K562 (cell line): ENCODE results near the gene SLC43A1. TPM values are rescaled to one million over a fixed set of nuclear protein-coding genes. Genes with fewer than 3 reads are reported as not detected.

Experiments
- ADNP ChIP-seq: fragments of 200-800 bp; sonication (Bioruptor generic); IDR thresholded peaks from 2 replicates; pipeline ENCODE4 v1.6.1; 2016; ENCODE audit warnings: missing genetic modification characterization, missing compliant biosample characterization
- BCOR ChIP-seq: fragments of 450-650 bp; IDR thresholded peaks from 2 replicates; pipeline ENCODE4 v1.6.1; 2016
- CHD1 ChIP-seq: fragments of 200-600 bp; sonication (generic); IDR thresholded peaks from one replicate; pipeline ENCODE4 v1.6.1; 2012; ENCODE audit warnings: mild to moderate bottlenecking, moderate library complexity, low read length, inconsistent platforms
- CREM ChIP-seq: IDR thresholded peaks from 2 replicates; pipeline ENCODE4 v1.6.1; 2014; ENCODE audit warnings: antibody characterized with exemption, low read depth
- HNRNPK ChIP-seq: fragments of 200-400 bp; formaldehyde crosslinking; IDR thresholded peaks from one replicate; pipeline ENCODE4 v1.6.1; 2018; ENCODE audit warnings: mild to moderate bottlenecking, low read depth, low read length; ENCODE audit not compliant: poor library complexity, severe bottlenecking
- MCM5 ChIP-seq: fragments of 450-650 bp; IDR thresholded peaks from 2 replicates; pipeline ENCODE4 v1.6.1; 2016; ENCODE audit warnings: low read depth
- NFYB ChIP-seq: IDR thresholded peaks from 2 replicates; pipeline ENCODE4 v1.6.1; 2011; ENCODE audit warnings: mild to moderate bottlenecking, moderate library complexity; ENCODE audit not compliant: insufficient read length; ENCODE audit errors: extremely low read depth
- PCBP2 ChIP-seq: fragments of 200-400 bp; formaldehyde crosslinking; IDR thresholded peaks from 2 replicates; pipeline ENCODE4 v1.6.1; 2018; ENCODE audit warnings: low read length, low read depth, mild to moderate bottlenecking, moderate library complexity; ENCODE audit not compliant: poor library complexity, severe bottlenecking
- PHF8 ChIP-seq: fragments of 200-600 bp; sonication (generic); IDR thresholded peaks from 2 replicates; pipeline ENCODE4 v1.6.1; 2012; ENCODE audit warnings: mixed run types, mild to moderate bottlenecking, inconsistent platforms, low read length, moderate library complexity, borderline replicate concordance
- RHOXF2B ChIP-seq: fragments of 250-450 bp; sonication (Bioruptor Pico); conservative IDR thresholded peaks from 2 replicates; pipeline ENCODE4 v1.5.1; 2021
- SMC3 ChIP-seq: conservative IDR thresholded peaks from 2 replicates; pipeline ENCODE4 v1.6.1; 2011; ENCODE audit warnings: low read depth, low read length, improper control_type of control experiment; ENCODE audit not compliant: insufficient read depth
- SRSF3 ChIP-seq: fragments of 200-400 bp; formaldehyde crosslinking; IDR thresholded peaks from 2 replicates; pipeline ENCODE4 v1.6.1; 2016; ENCODE audit warnings: mild to moderate bottlenecking, low read length, moderate library complexity; ENCODE audit not compliant: insufficient read depth
- VEZF1 ChIP-seq: fragments of 200-800 bp; sonication (Bioruptor generic); IDR thresholded peaks from 2 replicates; pipeline ENCODE4 v1.6.1; 2017; ENCODE audit warnings: missing genetic modification characterization, missing compliant biosample characterization
- ZBTB1 ChIP-seq: sonication (generic); formaldehyde crosslinking; IDR thresholded peaks from 2 replicates; pipeline ENCODE4 v1.8.1; 2023; ENCODE audit warnings: missing genetic modification reagents, low read depth, mild to moderate bottlenecking, borderline replicate concordance
- ZKSCAN3 ChIP-seq: fragments of 250-450 bp; sonication (Bioruptor Pico); IDR thresholded peaks from 2 replicates; pipeline ENCODE4 v1.4.0; 2020
- ZNF232 ChIP-seq: sonication (generic); formaldehyde crosslinking; IDR thresholded peaks from 2 replicates; pipeline ENCODE4 v1.8.0; 2022; ENCODE audit warnings: mild to moderate bottlenecking, missing genetic modification reagents
- ZNF316 ChIP-seq: fragments of 450-650 bp; IDR thresholded peaks from 2 replicates; pipeline ENCODE4 v1.6.1; 2016
- ZNF76 ChIP-seq: fragments of 250-450 bp; sonication (Bioruptor Pico); IDR thresholded peaks from 2 replicates; pipeline ENCODE4 v1.4.0; 2020; ENCODE audit warnings: mild to moderate bottlenecking, moderate library complexity, borderline replicate concordance
- ZNF778 ChIP-seq: fragments of 450-650 bp; formaldehyde crosslinking; IDR thresholded peaks from 2 replicates; pipeline ENCODE4 v1.4.0; 2020; ENCODE audit warnings: mild to moderate bottlenecking, moderate library complexity
- ZSCAN29 ChIP-seq: fragments of 450-650 bp; IDR thresholded peaks from 2 replicates; pipeline ENCODE4 v1.6.1; 2017
- polyA plus RNA-seq, 8 experiments: library from polyadenylated mRNA; depleted of rRNA in 4 of 8; stranded (reverse) in 5 of 8; unstranded in 3 of 8; fragments of >200 nt; fragmentation: Nextera tagmentation in 2 of 8; fragmentation: Illumina TruSeq in 1 of 8; extraction: Ambion mirVana in 2 of 8; extraction: Trizol in 1 of 8; gene quantifications; 2 replicates each; pipeline versions ENCODE4 v1.2.1 to v1.2.3, GENCODE V29; 2011 to 2014; ENCODE audit warnings: inconsistent platforms in 1 of 8, missing spikeins in 1 of 8
- total RNA-seq, 7 experiments: library from RNA; depleted of rRNA in 6 of 7; stranded (reverse); fragments of >200 nt in 6 of 7; fragmentation: Illumina TruSeq in 2 of 7; extraction: Trizol in 2 of 7; gene quantifications; 2 replicates each; pipeline versions ENCODE4 v1.2.1 to v1.2.3, GENCODE V29; 2011 to 2021; ENCODE audit warnings: low replicate concordance in 1 of 7
- TF ChIP-seq, protein P1 (sequence below): fragments of 150-350 bp; IDR thresholded peaks from 2 replicates; pipeline ENCODE4 v1.6.1; 2014; ENCODE audit warnings: low read depth, mild to moderate bottlenecking, low read length, borderline replicate concordance
- TF ChIP-seq, protein P2 (sequence below), 2 experiments: fragments of 450-650 bp in 1 of 2; sonication (generic) in 1 of 2; formaldehyde crosslinking; conservative IDR thresholded peaks; 2 replicates each; pipeline versions ENCODE4 v1.4.0 to v1.8.1; 2020 to 2022; ENCODE audit warnings: mild to moderate bottlenecking in 1 of 2, missing genetic modification reagents in 1 of 2
- TF ChIP-seq, protein P3 (sequence below): fragments of 250-450 bp; sonication (Bioruptor Pico); IDR thresholded peaks from 2 replicates; pipeline ENCODE4 v1.5.1; 2021; ENCODE audit warnings: mild to moderate bottlenecking

The SLC43A1 gene
- total and polyA plus RNA-seq, 9 of the 15 experiments (the other 6 are each of a cell fraction or from before 2014, with no cell fraction given) = 2.6 to 41.8 (median 24.6) TPM

- TF ChIP-seq CHD1 = no peak
- TF ChIP-seq BCOR = peak; percentile 95
- no peak for TF ChIP-seq CREM
- no peak for TF ChIP-seq ZNF76 (CRISPR knock-in tag)
- TF ChIP-seq, protein P1, sequence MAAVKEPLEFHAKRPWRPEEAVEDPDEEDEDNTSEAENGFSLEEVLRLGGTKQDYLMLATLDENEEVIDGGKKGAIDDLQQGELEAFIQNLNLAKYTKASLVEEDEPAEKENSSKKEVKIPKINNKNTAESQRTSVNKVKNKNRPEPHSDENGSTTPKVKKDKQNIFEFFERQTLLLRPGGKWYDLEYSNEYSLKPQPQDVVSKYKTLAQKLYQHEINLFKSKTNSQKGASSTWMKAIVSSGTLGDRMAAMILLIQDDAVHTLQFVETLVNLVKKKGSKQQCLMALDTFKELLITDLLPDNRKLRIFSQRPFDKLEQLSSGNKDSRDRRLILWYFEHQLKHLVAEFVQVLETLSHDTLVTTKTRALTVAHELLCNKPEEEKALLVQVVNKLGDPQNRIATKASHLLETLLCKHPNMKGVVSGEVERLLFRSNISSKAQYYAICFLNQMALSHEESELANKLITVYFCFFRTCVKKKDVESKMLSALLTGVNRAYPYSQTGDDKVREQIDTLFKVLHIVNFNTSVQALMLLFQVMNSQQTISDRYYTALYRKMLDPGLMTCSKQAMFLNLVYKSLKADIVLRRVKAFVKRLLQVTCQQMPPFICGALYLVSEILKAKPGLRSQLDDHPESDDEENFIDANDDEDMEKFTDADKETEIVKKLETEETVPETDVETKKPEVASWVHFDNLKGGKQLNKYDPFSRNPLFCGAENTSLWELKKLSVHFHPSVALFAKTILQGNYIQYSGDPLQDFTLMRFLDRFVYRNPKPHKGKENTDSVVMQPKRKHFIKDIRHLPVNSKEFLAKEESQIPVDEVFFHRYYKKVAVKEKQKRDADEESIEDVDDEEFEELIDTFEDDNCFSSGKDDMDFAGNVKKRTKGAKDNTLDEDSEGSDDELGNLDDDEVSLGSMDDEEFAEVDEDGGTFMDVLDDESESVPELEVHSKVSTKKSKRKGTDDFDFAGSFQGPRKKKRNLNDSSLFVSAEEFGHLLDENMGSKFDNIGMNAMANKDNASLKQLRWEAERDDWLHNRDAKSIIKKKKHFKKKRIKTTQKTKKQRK = no peak
- TF ChIP-seq, protein P2, sequence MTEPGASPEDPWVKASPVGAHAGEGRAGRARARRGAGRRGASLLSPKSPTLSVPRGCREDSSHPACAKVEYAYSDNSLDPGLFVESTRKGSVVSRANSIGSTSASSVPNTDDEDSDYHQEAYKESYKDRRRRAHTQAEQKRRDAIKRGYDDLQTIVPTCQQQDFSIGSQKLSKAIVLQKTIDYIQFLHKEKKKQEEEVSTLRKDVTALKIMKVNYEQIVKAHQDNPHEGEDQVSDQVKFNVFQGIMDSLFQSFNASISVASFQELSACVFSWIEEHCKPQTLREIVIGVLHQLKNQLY (CRISPR knock-in tag; conservative IDR thresholded peaks at IDR 0.05) = no peak
- TF ChIP-seq SRSF3 = no peak
- no peak for TF ChIP-seq MCM5
- TF ChIP-seq HNRNPK = no peak
- no peak for TF ChIP-seq ZNF316
- no peak for TF ChIP-seq PCBP2
- peak; percentile 73; the same call in 1 of the 2 replicates for TF ChIP-seq ADNP (tag)
- TF ChIP-seq, protein P3, sequence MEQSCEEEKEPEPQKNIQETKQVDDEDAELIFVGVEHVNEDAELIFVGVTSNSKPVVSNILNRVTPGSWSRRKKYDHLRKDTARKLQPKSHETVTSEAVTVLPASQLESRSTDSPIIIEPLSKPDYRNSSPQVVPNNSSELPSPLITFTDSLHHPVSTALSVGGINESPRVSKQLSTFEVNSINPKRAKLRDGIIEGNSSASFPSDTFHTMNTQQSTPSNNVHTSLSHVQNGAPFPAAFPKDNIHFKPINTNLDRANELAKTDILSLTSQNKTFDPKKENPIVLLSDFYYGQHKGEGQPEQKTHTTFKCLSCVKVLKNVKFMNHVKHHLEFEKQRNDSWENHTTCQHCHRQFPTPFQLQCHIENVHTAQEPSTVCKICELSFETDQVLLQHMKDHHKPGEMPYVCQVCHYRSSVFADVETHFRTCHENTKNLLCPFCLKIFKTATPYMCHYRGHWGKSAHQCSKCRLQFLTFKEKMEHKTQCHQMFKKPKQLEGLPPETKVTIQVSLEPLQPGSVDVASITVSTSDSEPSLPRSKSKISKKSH (CRISPR knock-in tag) = no peak
- TF ChIP-seq NFYB = no peak
- TF ChIP-seq PHF8 = no peak
- no peak for TF ChIP-seq RHOXF2B (CRISPR knock-in tag)
- TF ChIP-seq SMC3 = peak; percentile 56
- no peak for TF ChIP-seq ZNF232 (CRISPR knock-in tag)
- no peak for TF ChIP-seq ZKSCAN3 (CRISPR knock-in tag)
- TF ChIP-seq ZNF778 (CRISPR knock-in tag) = no peak
- no peak for TF ChIP-seq VEZF1 (CRISPR knock-in tag)
- TF ChIP-seq ZBTB1 (CRISPR knock-in tag) = no peak
- no peak for TF ChIP-seq ZSCAN29
Observed at GRCh38 chr11:57480409-57481137, 34.9 kb downstream of the SLC43A1 start (continued).
